ENCODE results near the gene ADIPOR2. TPM values are rescaled to one million over a fixed set of nuclear protein-coding genes. Genes with fewer than 3 reads are reported as not detected.

The ADIPOR2 gene
- total and polyA plus RNA-seq, 2 of the 4 experiments (the other 2 are of a cell fraction): 20.0 to 24.9 TPM

DNA sequence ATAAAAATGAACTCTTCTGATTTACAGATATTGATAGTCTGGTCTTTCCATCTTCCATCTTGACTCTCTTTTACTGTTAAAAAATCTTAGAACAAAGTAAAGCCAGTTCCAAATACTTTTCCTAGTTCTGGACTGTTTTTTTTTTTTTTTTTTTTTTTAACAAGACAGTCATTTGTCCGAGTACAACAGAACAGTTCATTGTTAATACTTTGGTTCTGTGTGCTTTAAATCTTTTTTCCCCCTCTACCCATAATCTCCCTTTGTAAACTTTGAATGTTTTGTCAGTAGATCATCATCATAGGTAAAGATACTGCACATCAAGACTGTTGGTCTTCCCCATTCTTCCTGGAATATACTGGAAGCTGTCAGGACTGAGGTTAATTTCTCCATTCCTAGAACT is 38.0 kb downstream of the ADIPOR2 start:
- ATAC-seq (ENCODE audit: low read depth): no peak
- no peak overlapping the region for H3K14ac ChIP-seq (replicated peaks; ENCODE audit: low read depth, low read length)
- no peak overlapping the region for H2AK9ac ChIP-seq (replicated peaks; ENCODE audit: low read depth, low read length, poor library complexity)
- H3K4me1 ChIP-seq (ENCODE audit: control insufficient read depth, insufficient read depth, low read length): no peaks in the 10 kb centered on the region
- H4K91ac ChIP-seq (ENCODE audit: insufficient read depth, low read depth, low read length): no peak overlapping the region
- H2BK15ac ChIP-seq (ENCODE audit: low read depth, low read length): no peak overlapping the region
- H3K9me3 ChIP-seq (ENCODE audit: control insufficient read depth, insufficient read depth, low read length): no peaks in the 10 kb centered on the region
- no peak for DNase-seq
- no peak overlapping the region for H3K4ac ChIP-seq (ENCODE audit: low read depth, low read length)
- H3K27me3 ChIP-seq (ENCODE audit: control insufficient read depth, insufficient read depth, low read length): no peaks in the 10 kb centered on the region
- H3K23ac ChIP-seq (ENCODE audit: low read depth, low read length): no peak overlapping the region
- no peaks in the 10 kb centered on the region for H3K36me3 ChIP-seq (ENCODE audit: control insufficient read depth, insufficient read depth, low read length)
- H2BK20ac ChIP-seq (ENCODE audit: low read depth, low read length): no peak overlapping the region
- no peak overlapping the region for H3K18ac ChIP-seq (ENCODE audit: low read depth, low read length)
- H2AK5ac ChIP-seq (ENCODE audit: low read depth, low read length): no peak overlapping the region
- H3K27ac ChIP-seq (ENCODE audit: insufficient read depth, low read length): no peak overlapping the region
- no peak for TF ChIP-seq POLR2A (IDR thresholded peaks at IDR 0.05; ENCODE audit: low read depth, low read length)
- no peak for TF ChIP-seq BHLHE40 (IDR thresholded peaks at IDR 0.05; ENCODE audit: low read depth, low read length)
- TF ChIP-seq RFX5 (IDR thresholded peaks at IDR 0.05; ENCODE audit: low read depth, low read length): no peak
- no peak for TF ChIP-seq SMC3 (IDR thresholded peaks at IDR 0.05; ENCODE audit: low read depth, low read length)
- no peak for TF ChIP-seq RAD21 (IDR thresholded peaks at IDR 0.05; ENCODE audit: low read length)
- TF ChIP-seq RCOR1 (IDR thresholded peaks at IDR 0.05; ENCODE audit: insufficient replicate concordance, low read length): no peak
- no peak for TF ChIP-seq MXI1 (IDR thresholded peaks at IDR 0.05; ENCODE audit: borderline replicate concordance, low read depth, low read length)
- TF ChIP-seq, protein P1, sequence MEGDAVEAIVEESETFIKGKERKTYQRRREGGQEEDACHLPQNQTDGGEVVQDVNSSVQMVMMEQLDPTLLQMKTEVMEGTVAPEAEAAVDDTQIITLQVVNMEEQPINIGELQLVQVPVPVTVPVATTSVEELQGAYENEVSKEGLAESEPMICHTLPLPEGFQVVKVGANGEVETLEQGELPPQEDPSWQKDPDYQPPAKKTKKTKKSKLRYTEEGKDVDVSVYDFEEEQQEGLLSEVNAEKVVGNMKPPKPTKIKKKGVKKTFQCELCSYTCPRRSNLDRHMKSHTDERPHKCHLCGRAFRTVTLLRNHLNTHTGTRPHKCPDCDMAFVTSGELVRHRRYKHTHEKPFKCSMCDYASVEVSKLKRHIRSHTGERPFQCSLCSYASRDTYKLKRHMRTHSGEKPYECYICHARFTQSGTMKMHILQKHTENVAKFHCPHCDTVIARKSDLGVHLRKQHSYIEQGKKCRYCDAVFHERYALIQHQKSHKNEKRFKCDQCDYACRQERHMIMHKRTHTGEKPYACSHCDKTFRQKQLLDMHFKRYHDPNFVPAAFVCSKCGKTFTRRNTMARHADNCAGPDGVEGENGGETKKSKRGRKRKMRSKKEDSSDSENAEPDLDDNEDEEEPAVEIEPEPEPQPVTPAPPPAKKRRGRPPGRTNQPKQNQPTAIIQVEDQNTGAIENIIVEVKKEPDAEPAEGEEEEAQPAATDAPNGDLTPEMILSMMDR (conservative IDR thresholded peaks at IDR 0.05; ENCODE audit: low read depth, low read length): no peak
- no peak for TF ChIP-seq CHD1 (IDR thresholded peaks at IDR 0.05; ENCODE audit: low read depth, low read length)
- no peak for TF ChIP-seq CEBPB (IDR thresholded peaks at IDR 0.05; ENCODE audit: low read depth, low read length)
- no peak for TF ChIP-seq MAFK (IDR thresholded peaks at IDR 0.05; ENCODE audit: low read depth, low read length)
- no peak for TF ChIP-seq FOS (IDR thresholded peaks at IDR 0.05; ENCODE audit: low read depth, low read length)
- TF ChIP-seq, protein P2, sequence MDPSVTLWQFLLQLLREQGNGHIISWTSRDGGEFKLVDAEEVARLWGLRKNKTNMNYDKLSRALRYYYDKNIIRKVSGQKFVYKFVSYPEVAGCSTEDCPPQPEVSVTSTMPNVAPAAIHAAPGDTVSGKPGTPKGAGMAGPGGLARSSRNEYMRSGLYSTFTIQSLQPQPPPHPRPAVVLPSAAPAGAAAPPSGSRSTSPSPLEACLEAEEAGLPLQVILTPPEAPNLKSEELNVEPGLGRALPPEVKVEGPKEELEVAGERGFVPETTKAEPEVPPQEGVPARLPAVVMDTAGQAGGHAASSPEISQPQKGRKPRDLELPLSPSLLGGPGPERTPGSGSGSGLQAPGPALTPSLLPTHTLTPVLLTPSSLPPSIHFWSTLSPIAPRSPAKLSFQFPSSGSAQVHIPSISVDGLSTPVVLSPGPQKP (IDR thresholded peaks at IDR 0.05; ENCODE audit: borderline replicate concordance, low read depth, low read length): no peak
- no peak for TF ChIP-seq MAZ (IDR thresholded peaks at IDR 0.05; ENCODE audit: borderline replicate concordance, low read depth, low read length)
- TF ChIP-seq, protein P3, sequence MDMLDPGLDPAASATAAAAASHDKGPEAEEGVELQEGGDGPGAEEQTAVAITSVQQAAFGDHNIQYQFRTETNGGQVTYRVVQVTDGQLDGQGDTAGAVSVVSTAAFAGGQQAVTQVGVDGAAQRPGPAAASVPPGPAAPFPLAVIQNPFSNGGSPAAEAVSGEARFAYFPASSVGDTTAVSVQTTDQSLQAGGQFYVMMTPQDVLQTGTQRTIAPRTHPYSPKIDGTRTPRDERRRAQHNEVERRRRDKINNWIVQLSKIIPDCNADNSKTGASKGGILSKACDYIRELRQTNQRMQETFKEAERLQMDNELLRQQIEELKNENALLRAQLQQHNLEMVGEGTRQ (IDR thresholded peaks at IDR 0.05; ENCODE audit: low read depth, low read length): no peak
- H4K5ac ChIP-seq (ENCODE audit: low read depth, low read length): no peak overlapping the region
- no peak overlapping the region for H4K8ac ChIP-seq (ENCODE audit: low read depth in 2 of 2, low read length in 2 of 2)
- in situ Hi-C loops (cut with MboI; ENCODE audit: low sequenced_read_pairs) (no loop called here), intact Hi-C loops (cut with micrococcal nuclease) (no loop called here), dilution Hi-C loops (cut with HindIII; ENCODE audit: low sequenced_read_pairs, unreplicated experiment) (no loop called here)
- H3K79me1 ChIP-seq (ENCODE audit: low read depth in 1 of 2, low read length in 2 of 2): peaks cover 9 to 23% of the 10 kb centered on the region in 2 experiments
- no peaks in the 10 kb centered on the region for H3K9me1 ChIP-seq (ENCODE audit: insufficient read depth, low read length)
- POLR2A ChIA-PET (ENCODE audit: unreplicated experiment): no interaction called here
- no peak overlapping the region for H3K4me3 ChIP-seq (ENCODE audit: insufficient read depth, low read depth, low read length)
- no peak overlapping the region for H2BK120ac ChIP-seq (ENCODE audit: low read depth, low read length)
- H4K20me1 ChIP-seq (ENCODE audit: insufficient read depth, low read length): peaks cover 9% of the 10 kb centered on the region; the same call in 1 of the 2 replicates
- H2AFZ ChIP-seq (replicated peaks; ENCODE audit: low read length, poor library complexity): no peak overlapping the region
- no peak overlapping the region for H3K56ac ChIP-seq (ENCODE audit: extremely low read depth, insufficient read depth, low read length)
- H3K9ac ChIP-seq (ENCODE audit: low read depth, low read length): no peak overlapping the region
- no CpG with 5 or more reads among the region's 1 CpG for WGBS, 2 experiments (ENCODE audit: extremely low coverage in 2 of 2, insufficient read length in 1 of 2)
- no peak overlapping the region for H2BK5ac ChIP-seq (ENCODE audit: low read depth, low read length, poor library complexity, severe bottlenecking)
- BruUV-seq (replicated peaks): no TSS peak
- H3K4me2 ChIP-seq (ENCODE audit: low read depth, low read length): no peak overlapping the region
- CTCF ChIA-PET: interaction anchor here (0.6 kb wide), 1 partner anchor 700 kb away, joined by 3 read pairs; no protein-coding TSS in a partner anchor
